SK-N-SH treated with all-trans-retinoic acid at 6 μM for 48 hours (cell line): ENCODE data around the gene PTH1R.

Experiments used
- ATAC-seq: fragments of 200-7000 bp; cut with Tn5 transposase; 3 replicates; pipeline ENCODE4 v1.9.1; 2020; ENCODE audit warnings: mild to moderate bottlenecking, moderate library complexity
- ARNTL ChIP-seq: fragments of 450-650 bp; formaldehyde crosslinking; IDR thresholded peaks from 2 replicates; pipeline ENCODE4 v1.5.0; 2020; ENCODE audit warnings: low read depth, mild to moderate bottlenecking, moderate library complexity, borderline replicate concordance
- BACH2 ChIP-seq: fragments of 250-450 bp; sonication (Bioruptor Pico); IDR thresholded peaks from 2 replicates; pipeline ENCODE4 v1.9.0; 2021; ENCODE audit warnings: mild to moderate bottlenecking, borderline replicate concordance
- CREB5 ChIP-seq: fragments of 250-450 bp; sonication (Bioruptor Pico); IDR thresholded peaks from 2 replicates; pipeline ENCODE4 v1.5.1; 2020; ENCODE audit warnings: low read depth, mild to moderate bottlenecking, moderate library complexity
- CSDC2 ChIP-seq: fragments of 250-450 bp; sonication (Bioruptor Pico); IDR thresholded peaks from 2 replicates; pipeline ENCODE4 v1.5.0; 2020; ENCODE audit warnings: mild to moderate bottlenecking, moderate library complexity
- CSRNP3 ChIP-seq: fragments of 250-450 bp; sonication (Bioruptor Pico); IDR thresholded peaks from 2 replicates; pipeline ENCODE4 v1.5.1; 2021; ENCODE audit warnings: mild to moderate bottlenecking, moderate library complexity
- ESRRG ChIP-seq: fragments of 250-450 bp; sonication (Bioruptor Pico); IDR thresholded peaks from 2 replicates; pipeline ENCODE4 v1.6.1; 2021; ENCODE audit warnings: mild to moderate bottlenecking
- GLIS3 ChIP-seq: fragments of 250-450 bp; sonication (Bioruptor Pico); IDR thresholded peaks from 2 replicates; pipeline ENCODE4 v1.5.0; 2020; ENCODE audit warnings: mild to moderate bottlenecking, moderate library complexity
- ISL1 ChIP-seq: fragments of 250-450 bp; sonication (Bioruptor Pico); IDR thresholded peaks from 2 replicates; pipeline ENCODE4 v2.1.2; 2022; ENCODE audit warnings: mild to moderate bottlenecking, moderate library complexity
- POU6F1 ChIP-seq: fragments of 250-450 bp; sonication (Bioruptor Pico); IDR thresholded peaks from 2 replicates; pipeline ENCODE4 v1.8.0; 2021; ENCODE audit warnings: low read depth, mild to moderate bottlenecking, moderate library complexity, borderline replicate concordance
- PPARA ChIP-seq: fragments of 250-450 bp; sonication (Bioruptor Pico); IDR thresholded peaks from 2 replicates; pipeline ENCODE4 v1.5.0; 2020; ENCODE audit warnings: mild to moderate bottlenecking, borderline replicate concordance
- RARB ChIP-seq: fragments of 250-450 bp; sonication (Bioruptor Pico); IDR thresholded peaks from 2 replicates; pipeline ENCODE4 v1.8.0; 2021; ENCODE audit warnings: mild to moderate bottlenecking, moderate library complexity
- SNAI2 ChIP-seq: fragments of 250-450 bp; sonication (Bioruptor Pico); IDR thresholded peaks from 2 replicates; pipeline ENCODE4 v1.5.0; 2020; ENCODE audit warnings: mild to moderate bottlenecking, moderate library complexity
- TCF4 ChIP-seq: fragments of 250-450 bp; sonication (Bioruptor Pico); IDR thresholded peaks from 2 replicates; pipeline ENCODE4 v1.8.0; 2021; ENCODE audit warnings: mild to moderate bottlenecking, moderate library complexity, borderline replicate concordance
- TOX ChIP-seq: fragments of 250-450 bp; sonication (Bioruptor Pico); IDR thresholded peaks from 2 replicates; pipeline ENCODE4 v1.8.0; 2021; ENCODE audit warnings: mild to moderate bottlenecking, moderate library complexity, borderline replicate concordance
- TSHZ2 ChIP-seq: fragments of 250-450 bp; sonication (Bioruptor Pico); IDR thresholded peaks from 2 replicates; pipeline ENCODE4 v1.5.0; 2020; ENCODE audit warnings: mild to moderate bottlenecking, moderate library complexity
- ZC3H10 ChIP-seq: fragments of 250-450 bp; sonication (Bioruptor Pico); IDR thresholded peaks from 2 replicates; pipeline ENCODE4 v1.5.1; 2021; ENCODE audit warnings: mild to moderate bottlenecking, moderate library complexity
- ZFP3 ChIP-seq: fragments of 250-450 bp; sonication (Bioruptor Pico); IDR thresholded peaks from 2 replicates; pipeline ENCODE4 v1.5.0; 2020; ENCODE audit warnings: mild to moderate bottlenecking, moderate library complexity
- ZFP30 ChIP-seq: fragments of 450-650 bp; formaldehyde crosslinking; IDR thresholded peaks from 2 replicates; pipeline ENCODE4 v1.5.0; 2022; ENCODE audit warnings: mild to moderate bottlenecking, moderate library complexity
- ZNF565 ChIP-seq: fragments of 450-650 bp; formaldehyde crosslinking; conservative IDR thresholded peaks from 2 replicates; pipeline ENCODE4 v1.5.0; 2020; ENCODE audit warnings: low read depth, mild to moderate bottlenecking, moderate library complexity
- ZNF70 ChIP-seq: fragments of 450-650 bp; formaldehyde crosslinking; IDR thresholded peaks from 2 replicates; pipeline ENCODE4 v1.5.0; 2020; ENCODE audit warnings: mild to moderate bottlenecking, moderate library complexity
- ZNF8 ChIP-seq: fragments of 450-650 bp; formaldehyde crosslinking; IDR thresholded peaks from 2 replicates; pipeline ENCODE4 v1.5.0; 2020; ENCODE audit warnings: mild to moderate bottlenecking, moderate library complexity
- TF ChIP-seq, protein P1 (sequence below): fragments of 250-450 bp; sonication (Bioruptor Pico); IDR thresholded peaks from 2 replicates; pipeline ENCODE4 v1.8.0; 2020; ENCODE audit warnings: mild to moderate bottlenecking, moderate library complexity, borderline replicate concordance

The PTH1R gene

DNA sequence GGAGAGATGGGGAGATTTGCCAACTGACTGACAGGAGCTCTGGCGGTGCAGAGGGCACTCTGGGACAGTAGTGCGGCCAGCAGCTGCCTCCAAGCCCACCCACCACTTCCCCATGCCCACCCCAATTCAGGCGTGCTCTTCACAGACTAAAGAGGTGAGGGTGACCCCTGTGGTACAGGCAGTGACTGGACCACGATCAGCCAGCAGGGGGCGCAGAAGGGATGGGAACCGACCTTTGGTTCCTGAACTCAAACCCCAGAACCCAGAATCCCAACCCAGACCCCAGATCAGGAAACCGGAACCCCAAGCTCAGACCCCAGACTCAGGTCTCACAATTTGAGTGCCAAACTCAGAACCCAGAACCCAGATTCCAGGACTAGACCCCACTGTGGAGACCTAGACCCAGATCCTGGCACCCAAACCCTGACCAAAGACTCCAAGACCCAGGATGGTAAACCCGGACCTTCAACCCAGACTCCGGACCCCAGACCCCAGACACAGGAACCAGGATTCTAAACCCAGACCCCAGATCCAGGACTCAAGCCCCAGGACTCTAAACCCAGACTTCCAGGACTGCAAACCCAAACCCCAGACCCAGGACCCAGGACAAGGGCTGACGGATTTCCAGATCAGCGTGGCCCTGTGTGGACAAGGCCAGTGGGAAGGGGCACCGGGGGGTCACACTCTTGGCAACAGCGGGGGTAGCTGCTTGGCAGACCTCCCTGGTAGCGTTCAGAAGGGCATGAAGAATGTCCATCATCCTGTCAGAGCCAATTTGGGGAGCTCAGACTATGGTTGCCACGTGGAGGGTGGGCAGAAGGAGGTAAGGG lies 10.6 kb upstream of the PTH1R start:
- TF ChIP-seq, protein P1, sequence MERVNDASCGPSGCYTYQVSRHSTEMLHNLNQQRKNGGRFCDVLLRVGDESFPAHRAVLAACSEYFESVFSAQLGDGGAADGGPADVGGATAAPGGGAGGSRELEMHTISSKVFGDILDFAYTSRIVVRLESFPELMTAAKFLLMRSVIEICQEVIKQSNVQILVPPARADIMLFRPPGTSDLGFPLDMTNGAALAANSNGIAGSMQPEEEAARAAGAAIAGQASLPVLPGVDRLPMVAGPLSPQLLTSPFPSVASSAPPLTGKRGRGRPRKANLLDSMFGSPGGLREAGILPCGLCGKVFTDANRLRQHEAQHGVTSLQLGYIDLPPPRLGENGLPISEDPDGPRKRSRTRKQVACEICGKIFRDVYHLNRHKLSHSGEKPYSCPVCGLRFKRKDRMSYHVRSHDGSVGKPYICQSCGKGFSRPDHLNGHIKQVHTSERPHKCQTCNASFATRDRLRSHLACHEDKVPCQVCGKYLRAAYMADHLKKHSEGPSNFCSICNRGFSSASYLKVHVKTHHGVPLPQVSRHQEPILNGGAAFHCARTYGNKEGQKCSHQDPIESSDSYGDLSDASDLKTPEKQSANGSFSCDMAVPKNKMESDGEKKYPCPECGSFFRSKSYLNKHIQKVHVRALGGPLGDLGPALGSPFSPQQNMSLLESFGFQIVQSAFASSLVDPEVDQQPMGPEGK, result no peak
- TF ChIP-seq GLIS3 (CRISPR knock-in tag) (no peak), CREB5 (CRISPR knock-in tag) (no peak), RARB (no peak), CSDC2 (CRISPR knock-in tag) (no peak), ARNTL (CRISPR knock-in tag) (no peak), ESRRG (no peak), ISL1 (CRISPR knock-in tag) (no peak), BACH2 (CRISPR knock-in tag) (no peak), ZNF70 (CRISPR knock-in tag) (no peak), CSRNP3 (CRISPR knock-in tag) (no peak), ZFP3 (no peak), ZC3H10 (CRISPR knock-in tag) (no peak), SNAI2 (CRISPR knock-in tag) (no peak), TCF4 (no peak), PPARA (no peak), TOX (no peak)
- ATAC-seq, result peak; percentile 84

DNA sequence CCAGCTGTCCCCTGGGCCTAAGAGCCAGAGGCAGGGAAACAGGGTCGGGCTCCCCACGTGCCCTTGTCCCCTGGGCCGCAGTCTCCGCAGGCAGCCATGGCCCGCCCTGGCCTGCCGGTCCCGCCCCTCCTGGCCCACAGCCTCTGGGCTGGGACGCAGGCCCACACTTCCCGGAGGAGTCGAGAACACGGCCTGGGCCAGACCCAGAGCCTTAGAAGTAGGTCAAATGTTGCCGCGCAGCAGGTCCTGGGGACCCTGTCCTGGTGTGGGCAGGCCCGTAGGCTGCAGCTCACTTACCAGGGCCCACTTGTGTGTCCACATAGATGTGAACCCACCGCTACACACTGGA lies 10.0 kb upstream of the PTH1R start:
- no peak for ATAC-seq
- TF ChIP-seq ISL1 (CRISPR knock-in tag) (no peak), TSHZ2 (CRISPR knock-in tag) (no peak), ESRRG (no peak), ZNF565 (CRISPR knock-in tag) (no peak), ZFP3 (no peak), ZFP30 (no peak), POU6F1 (CRISPR knock-in tag) (no peak), ZNF8 (no peak)

DNA sequence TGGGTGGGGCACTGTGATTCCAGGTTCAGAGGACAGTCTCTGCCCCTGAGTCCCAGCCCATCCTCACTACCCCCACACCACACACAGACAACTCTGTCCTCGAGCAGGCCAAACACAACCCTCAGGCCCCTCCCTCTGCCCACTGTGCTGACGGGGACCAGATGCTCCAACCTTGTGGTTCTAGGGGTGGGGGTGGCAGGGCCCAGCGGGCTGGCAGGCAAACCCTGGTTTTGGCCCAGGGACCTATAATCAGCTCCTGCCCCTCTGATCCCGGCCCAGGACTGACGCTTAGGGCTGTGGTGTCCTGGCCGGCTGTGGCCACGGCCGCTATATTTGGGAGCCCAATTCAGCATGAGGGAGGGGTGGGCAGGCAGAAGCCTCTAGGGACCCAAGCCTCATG lies 9.2 kb upstream of the PTH1R start:
- TF ChIP-seq TCF4, result no peak
- no peak for TF ChIP-seq CREB5 (CRISPR knock-in tag)
- no peak for TF ChIP-seq PPARA
- TF ChIP-seq BACH2 (CRISPR knock-in tag), result no peak
- no peak for ATAC-seq
